Hepatocyte (in vitro differentiated cells): ENCODE measurements around the gene EVPLL.
"Not testable (repeated sequence)": the region's sequence is repeated elsewhere in the genome, so short reads cannot be mapped to it uniquely, and the experiment has no call there.

Experiments used
- CTCF ChIP-seq: fragments of 200-600 bp; sonication (generic); IDR thresholded peaks from 2 replicates; pipeline ENCODE4 v1.5.1; 2016; ENCODE audit warnings: antibody characterized with exemption, mild to moderate bottlenecking; ENCODE audit not compliant: poor library complexity
- EZH2 ChIP-seq: fragments of 200-600 bp; sonication (generic); IDR thresholded peaks from 2 replicates; pipeline ENCODE4 v1.6.1; 2016; ENCODE audit warnings: antibody characterized with exemption, mild to moderate bottlenecking, borderline replicate concordance
- EZH2phosphoT487 ChIP-seq: fragments of 200-600 bp; sonication (generic); IDR thresholded peaks from one replicate; pipeline ENCODE4 v1.6.1; 2018; ENCODE audit warnings: antibody characterized with exemption, mild to moderate bottlenecking, low read depth, moderate library complexity; ENCODE audit not compliant: unreplicated experiment, severe bottlenecking

GRCh38 chr17:18421521-18421920 lies 43.9 kb downstream of the EVPLL start:
- TF ChIP-seq CTCF, EZH2, EZH2phosphoT487: not testable (repeated sequence)
